H1 (cell line): ENCODE data around the gene HS6ST1. TPM values are rescaled to one million over a fixed set of nuclear protein-coding genes. Genes with fewer than 3 reads are reported as not detected.

Source experiments
- RFX5 ChIP-seq: IDR thresholded peaks from 2 replicates; pipeline ENCODE4 v1.6.1; 2011; ENCODE audit warnings: low read depth, low read length, improper control_type of control experiment, borderline replicate concordance
- SAP30 ChIP-seq: fragments of 300-600 bp; sonication (generic); IDR thresholded peaks from 2 replicates; pipeline ENCODE4 v1.7.1; 2012; ENCODE audit warnings: low read length, moderate library complexity, mild to moderate bottlenecking, inconsistent platforms; ENCODE audit not compliant: insufficient read depth, insufficient replicate concordance
- SIRT6 ChIP-seq: IDR thresholded peaks from one replicate; pipeline ENCODE4 v1.7.1; 2012; ENCODE audit warnings: low read length, inconsistent platforms
- polyA plus RNA-seq, 7 experiments: library from polyadenylated mRNA; depleted of rRNA in 3 of 7; stranded (reverse) in 5 of 7; unstranded in 2 of 7; fragments of >200 nt in 5 of 7; fragments of 200-250 nt in 2 of 7; gene quantifications; 1 replicate in 5 of 7; 2 replicates in 1 of 7; 4 replicates in 1 of 7; pipeline versions ENCODE4 v1.2.1 to v1.2.3, GENCODE V29; 2011 to 2013; ENCODE audit warnings: missing spikeins in 2 of 7, mixed read lengths in 2 of 7
- total RNA-seq: library from RNA; stranded (reverse); fragmentation: NEBNext Ultra II Directional; extraction: Animal tissue kit (Norgen Biotek cat#: 25700); gene quantifications from 2 replicates; pipeline ENCODE4 v1.2.1, GENCODE V29; 2021
- TF ChIP-seq, protein P1 (sequence below), 3 experiments: IDR thresholded peaks; 1 replicate in 2 of 3; 2 replicates in 1 of 3; pipeline versions ENCODE4 v1.5.1 to v1.6.1; 2011; ENCODE audit warnings: low read length in 3 of 3, mild to moderate bottlenecking in 3 of 3, inconsistent platforms in 2 of 3, low read depth in 1 of 3, moderate library complexity in 1 of 3; ENCODE audit not compliant: insufficient read depth in 1 of 3; ENCODE audit errors: control extremely low read depth in 1 of 3

Gene HS6ST1
- total and polyA plus RNA-seq, 2 of the 8 experiments (the other 6 are each of a cell fraction or from before 2014, with no cell fraction given), result 37.4 to 74.6 TPM

DNA sequence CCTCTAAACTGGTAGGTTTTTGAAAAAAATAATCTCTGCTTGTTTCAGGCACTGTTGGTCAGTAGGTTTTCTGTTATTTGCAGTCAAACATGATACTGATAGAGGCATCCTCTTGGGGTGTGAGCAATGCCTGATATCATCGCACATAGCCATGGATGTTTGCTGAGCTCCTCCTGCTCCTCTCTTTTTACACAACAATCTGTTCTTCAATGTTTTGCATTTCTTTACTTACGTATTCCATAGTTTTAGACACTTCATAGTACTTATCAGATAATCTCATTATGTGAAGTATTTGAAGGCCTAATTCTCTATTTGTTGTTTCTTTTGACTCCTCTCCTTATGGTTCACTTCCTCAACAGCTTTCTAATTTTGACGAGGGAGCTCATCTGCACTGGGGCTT lies 23.0 kb upstream of the HS6ST1 start (continued):
- TF ChIP-seq SIRT6 (no peak), RFX5 (no peak), SAP30 (no peak)
- TF ChIP-seq, protein P1, sequence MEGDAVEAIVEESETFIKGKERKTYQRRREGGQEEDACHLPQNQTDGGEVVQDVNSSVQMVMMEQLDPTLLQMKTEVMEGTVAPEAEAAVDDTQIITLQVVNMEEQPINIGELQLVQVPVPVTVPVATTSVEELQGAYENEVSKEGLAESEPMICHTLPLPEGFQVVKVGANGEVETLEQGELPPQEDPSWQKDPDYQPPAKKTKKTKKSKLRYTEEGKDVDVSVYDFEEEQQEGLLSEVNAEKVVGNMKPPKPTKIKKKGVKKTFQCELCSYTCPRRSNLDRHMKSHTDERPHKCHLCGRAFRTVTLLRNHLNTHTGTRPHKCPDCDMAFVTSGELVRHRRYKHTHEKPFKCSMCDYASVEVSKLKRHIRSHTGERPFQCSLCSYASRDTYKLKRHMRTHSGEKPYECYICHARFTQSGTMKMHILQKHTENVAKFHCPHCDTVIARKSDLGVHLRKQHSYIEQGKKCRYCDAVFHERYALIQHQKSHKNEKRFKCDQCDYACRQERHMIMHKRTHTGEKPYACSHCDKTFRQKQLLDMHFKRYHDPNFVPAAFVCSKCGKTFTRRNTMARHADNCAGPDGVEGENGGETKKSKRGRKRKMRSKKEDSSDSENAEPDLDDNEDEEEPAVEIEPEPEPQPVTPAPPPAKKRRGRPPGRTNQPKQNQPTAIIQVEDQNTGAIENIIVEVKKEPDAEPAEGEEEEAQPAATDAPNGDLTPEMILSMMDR (IDR thresholded peaks at IDR 0.05; ENCODE audit: control extremely low read depth in 1 of 3, insufficient read depth in 1 of 3, low read depth in 1 of 3, low read length in 3 of 3), result no peak
